Left hindlimb (tissue), 1 donor: ENCODE data around the gene AFAP1.

Experiments used
- DNase-seq: peaks from one replicate; pipeline ENCODE4 v3.0.0-alpha.2; 2018

AFAP1 gene

GRCh38 chr4:7711307-7711963, 228.2 kb downstream of the AFAP1 start:
- DNase-seq = no peak

- DNase-seq = no peak
These were observed 228.9 kb downstream of the AFAP1 start for GRCh38 chr4:7710576-7711306.

- no peak for DNase-seq
These were observed 229.5 kb downstream of the AFAP1 start for GRCh38 chr4:7710126-7710525.

GRCh38 chr4:7709431-7709830, 230.2 kb downstream of the AFAP1 start:
- DNase-seq = no peak

GRCh38 chr4:7708981-7709380, 230.7 kb downstream of the AFAP1 start:
- DNase-seq = no peak
